ENCODE data around the gene PRR15. TPM values are rescaled to one million over a fixed set of nuclear protein-coding genes. Genes with fewer than 3 reads are reported as not detected.

Gene PRR15
- total and polyA plus RNA-seq, 2 of the 13 experiments (the other 11 are each of a cell fraction or from before 2014, with no cell fraction given), result 2.3 to 7.8 TPM

DNA sequence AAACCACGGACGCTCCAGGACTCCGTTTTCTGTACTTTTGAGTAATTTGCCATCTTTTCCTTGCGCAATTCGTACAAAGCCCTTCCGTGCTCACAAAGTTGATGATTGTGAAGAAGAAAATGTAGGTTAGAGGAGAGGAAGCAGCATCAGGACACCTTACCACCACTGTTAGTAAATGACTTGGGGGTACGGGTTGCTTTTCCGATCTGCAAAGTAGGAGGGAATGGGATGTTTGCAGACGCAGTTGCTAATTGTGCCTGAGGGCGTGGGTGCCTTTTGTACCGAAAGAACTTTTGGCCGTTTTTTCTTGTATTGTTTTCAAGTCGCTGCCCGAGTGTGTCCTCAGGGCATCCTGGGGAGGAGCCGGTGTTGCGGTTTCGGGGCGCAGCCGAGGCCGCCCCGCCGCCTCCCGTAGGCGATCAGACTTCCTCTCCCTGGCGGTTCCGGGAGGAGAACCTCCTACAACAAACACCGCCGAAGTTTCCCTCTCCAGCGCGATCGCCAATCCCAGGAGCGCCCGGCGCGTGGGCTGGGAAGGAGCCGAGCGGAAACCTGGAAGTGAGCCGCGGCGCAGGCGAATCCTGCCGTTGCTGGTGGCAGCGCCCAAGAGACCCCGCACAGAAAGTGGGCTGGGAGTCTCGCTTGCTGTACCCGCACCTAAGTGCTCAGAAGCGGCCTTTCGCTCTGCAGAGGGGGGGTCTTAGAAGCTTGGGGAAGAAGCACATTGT lies 1.0 kb downstream of the PRR15 start (continued):
- TF ChIP-seq ZNF10 (CRISPR knock-in tag; IDR thresholded peaks at IDR 0.05; ENCODE audit: borderline replicate concordance, low read depth) (no peak), NR3C1 (CRISPR knock-in tag; IDR thresholded peaks at IDR 0.05) (no peak), LBX2 (CRISPR knock-in tag; IDR thresholded peaks at IDR 0.05; ENCODE audit: borderline replicate concordance) (no peak), ZNF160 (CRISPR knock-in tag; IDR thresholded peaks at IDR 0.05) (no peak), GATA4 (IDR thresholded peaks at IDR 0.05; ENCODE audit: borderline replicate concordance, low read depth) (no peak), PTBP1 (IDR thresholded peaks at IDR 0.05; ENCODE audit: low read depth, low read length, poor library complexity, severe bottlenecking) (no peak), ZNF468 (CRISPR knock-in tag; IDR thresholded peaks at IDR 0.05) (no peak), ZNF740 (CRISPR knock-in tag; IDR thresholded peaks at IDR 0.05) (no peak), ZNF496 (CRISPR knock-in tag; IDR thresholded peaks at IDR 0.05; ENCODE audit: insufficient replicate concordance) (no peak), ATF7-NPFF (CRISPR knock-in tag; IDR thresholded peaks at IDR 0.05; ENCODE audit: low read depth) (no peak), ZNF570 (CRISPR knock-in tag; IDR thresholded peaks at IDR 0.05; ENCODE audit: borderline replicate concordance) (no peak), RARG (CRISPR knock-in tag; IDR thresholded peaks at IDR 0.05; ENCODE audit: low read depth) (no peak), ZNF773 (CRISPR knock-in tag; IDR thresholded peaks at IDR 0.05; ENCODE audit: borderline replicate concordance) (no peak), ZNF670 (CRISPR knock-in tag; IDR thresholded peaks at IDR 0.05; ENCODE audit: borderline replicate concordance) (no peak), ZNF382 (CRISPR knock-in tag; IDR thresholded peaks at IDR 0.05; ENCODE audit: borderline replicate concordance) (no peak), HMG20A (CRISPR knock-in tag; IDR thresholded peaks at IDR 0.05; ENCODE audit: borderline replicate concordance) (no peak), FOXK1 (CRISPR knock-in tag; IDR thresholded peaks at IDR 0.05; ENCODE audit: borderline replicate concordance, low read depth) (no peak), IRF2 (CRISPR knock-in tag; IDR thresholded peaks at IDR 0.05) (no peak), MIER2 (CRISPR knock-in tag; IDR thresholded peaks at IDR 0.05) (no peak), SRSF4 (IDR thresholded peaks at IDR 0.05; ENCODE audit: low read depth, low read length, poor library complexity, severe bottlenecking) (no peak), RFXAP (CRISPR knock-in tag; IDR thresholded peaks at IDR 0.05; ENCODE audit: borderline replicate concordance) (no peak), HOXA5 (CRISPR knock-in tag; IDR thresholded peaks at IDR 0.05) (no peak), ATRX (CRISPR knock-in tag; IDR thresholded peaks at IDR 0.05; ENCODE audit: borderline replicate concordance) (no peak), TAF1 (CRISPR knock-in tag; IDR thresholded peaks at IDR 0.05) (peak; percentile 45), JARID2 (CRISPR knock-in tag; IDR thresholded peaks at IDR 0.05; ENCODE audit: insufficient replicate concordance) (no peak), FOSL2 (CRISPR knock-in tag; IDR thresholded peaks at IDR 0.05) (no peak), CBFB (CRISPR knock-in tag; IDR thresholded peaks at IDR 0.05) (0 out of 2 replicates have a peak, but pooled peaks have one; percentile 30), ZNF264 (CRISPR knock-in tag; IDR thresholded peaks at IDR 0.05) (no peak), KLF16 (CRISPR knock-in tag; IDR thresholded peaks at IDR 0.05) (0 out of 4 replicates have a peak, but pooled peaks of 1 of the 2 experiments have one; percentile 18), TRIM24 (CRISPR knock-in tag; IDR thresholded peaks at IDR 0.05) (no peak), CEBPG (CRISPR knock-in tag; IDR thresholded peaks at IDR 0.05) (peak; percentile 33; the same call in 1 of the 2 replicates)
- TF ChIP-seq, protein P1, sequence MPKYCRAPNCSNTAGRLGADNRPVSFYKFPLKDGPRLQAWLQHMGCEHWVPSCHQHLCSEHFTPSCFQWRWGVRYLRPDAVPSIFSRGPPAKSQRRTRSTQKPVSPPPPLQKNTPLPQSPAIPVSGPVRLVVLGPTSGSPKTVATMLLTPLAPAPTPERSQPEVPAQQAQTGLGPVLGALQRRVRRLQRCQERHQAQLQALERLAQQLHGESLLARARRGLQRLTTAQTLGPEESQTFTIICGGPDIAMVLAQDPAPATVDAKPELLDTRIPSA (CRISPR knock-in tag; IDR thresholded peaks at IDR 0.05; ENCODE audit: borderline replicate concordance), result no peak
